Omental fat pad (tissue), 4 donors: Measurements from ENCODE around the gene LGALS7. TPM values are rescaled to one million over a fixed set of nuclear protein-coding genes. Genes with fewer than 3 reads are reported as not detected.
"Not testable (repeated sequence)": the region's sequence is repeated elsewhere in the genome, so short reads cannot be mapped to it uniquely, and the experiment has no call there.

ENCODE experiments used
- ATAC-seq: fragments of 150-250 bp; one replicate; pipeline ENCODE4 v1.9.1; 2016; ENCODE audit warnings: mild to moderate bottlenecking, moderate library complexity; ENCODE audit not compliant: low FRiP score
- DNase-seq: peaks from one replicate; pipeline ENCODE4 v3.0.0-alpha.2; 2019; ENCODE audit warnings: low spot score
- CTCF ChIP-seq, 3 donors: fragments of 450-650 bp; IDR thresholded peaks; one replicate each; pipeline ENCODE4 v1.5.1; 2016 to 2017; ENCODE audit warnings: antibody characterized with exemption in 3 of 3, mild to moderate bottlenecking in 3 of 3, moderate library complexity in 2 of 3
- total RNA-seq, 4 donors: library from RNA; depleted of rRNA; stranded (reverse); fragments of >200 nt; gene quantifications; one replicate each; pipeline ENCODE4 v1.1.0, GENCODE V29; 2016

LGALS7 gene
- total RNA-seq, 4 donors from 2014 or later, result not detected

GRCh38 chr19:38774181-38774950, 1.0 kb upstream of the LGALS7 start:
- DNase-seq (no peak), ATAC-seq (no peak)
- no peak for TF ChIP-seq CTCF (IDR thresholded peaks at IDR 0.05)

- DNase-seq, ATAC-seq: not testable (repeated sequence)
These were observed 1.7 kb downstream of the LGALS7 start for GRCh38 chr19:38771569-38771968.

DNA sequence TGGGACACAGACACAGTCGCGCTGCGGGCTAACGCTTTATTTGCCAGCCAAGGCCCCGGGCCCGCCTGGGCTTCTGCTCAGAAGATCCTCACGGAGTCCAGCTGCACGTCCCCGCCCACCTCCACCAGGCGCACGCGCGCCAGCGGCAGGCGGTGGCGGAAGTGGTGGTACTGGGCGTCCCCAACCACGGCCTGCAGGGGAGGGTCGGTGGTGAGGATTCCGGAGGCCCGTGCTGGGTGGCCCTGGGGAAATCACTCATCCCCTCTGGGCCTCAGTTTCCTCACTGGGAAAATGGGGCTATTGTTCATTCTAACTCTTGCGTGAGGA, 2.4 kb downstream of the LGALS7 start:
- ATAC-seq, result peak; percentile 71
- DNase-seq, result not testable (repeated sequence)

DNA sequence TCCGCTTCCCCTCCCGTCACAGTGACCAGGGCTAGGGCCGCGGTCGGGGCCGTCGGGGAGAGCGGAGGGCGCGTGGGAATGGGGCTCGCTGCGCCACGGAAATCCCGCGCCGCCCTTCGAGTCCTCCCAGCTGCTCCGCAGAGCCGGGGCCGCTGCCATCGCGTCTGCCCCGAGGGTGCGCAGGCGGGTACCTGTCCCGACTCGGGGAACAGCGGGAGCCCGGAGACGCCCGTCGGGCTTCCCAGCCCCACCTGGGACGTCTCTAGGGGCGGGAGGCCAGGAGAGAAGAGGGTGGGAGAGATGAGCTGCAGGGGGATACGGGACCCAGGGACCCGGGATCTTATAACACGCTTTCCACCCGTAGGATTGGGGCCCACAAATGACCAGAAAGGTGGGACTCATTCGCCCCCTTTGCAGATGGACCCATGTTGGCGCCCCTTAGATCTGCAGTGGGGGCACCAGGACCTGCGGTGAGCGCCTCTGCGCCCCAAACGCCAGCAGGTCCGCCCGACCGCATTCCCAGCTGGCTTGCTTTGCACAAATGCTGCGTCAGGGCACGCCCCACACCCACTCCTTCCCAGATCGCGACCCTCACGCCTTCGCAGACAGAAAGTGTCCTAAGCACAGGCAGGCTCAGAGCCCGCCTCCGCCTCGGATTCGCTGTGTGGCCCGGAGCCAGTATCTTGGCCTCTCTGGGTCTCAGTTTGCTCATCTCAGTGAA, 2.9 kb downstream of the LGALS7 start:
- DNase-seq, result not testable (repeated sequence)
- peak; percentile 18 for ATAC-seq

- DNase-seq (peak; percentile 91), ATAC-seq (peak; percentile 73)
- TF ChIP-seq CTCF (IDR thresholded peaks at IDR 0.05), result peak in 2 of 3 donors; percentile 55 to 90
These were observed 3.6 kb downstream of the LGALS7 start for GRCh38 chr19:38769635-38770211.

DNA sequence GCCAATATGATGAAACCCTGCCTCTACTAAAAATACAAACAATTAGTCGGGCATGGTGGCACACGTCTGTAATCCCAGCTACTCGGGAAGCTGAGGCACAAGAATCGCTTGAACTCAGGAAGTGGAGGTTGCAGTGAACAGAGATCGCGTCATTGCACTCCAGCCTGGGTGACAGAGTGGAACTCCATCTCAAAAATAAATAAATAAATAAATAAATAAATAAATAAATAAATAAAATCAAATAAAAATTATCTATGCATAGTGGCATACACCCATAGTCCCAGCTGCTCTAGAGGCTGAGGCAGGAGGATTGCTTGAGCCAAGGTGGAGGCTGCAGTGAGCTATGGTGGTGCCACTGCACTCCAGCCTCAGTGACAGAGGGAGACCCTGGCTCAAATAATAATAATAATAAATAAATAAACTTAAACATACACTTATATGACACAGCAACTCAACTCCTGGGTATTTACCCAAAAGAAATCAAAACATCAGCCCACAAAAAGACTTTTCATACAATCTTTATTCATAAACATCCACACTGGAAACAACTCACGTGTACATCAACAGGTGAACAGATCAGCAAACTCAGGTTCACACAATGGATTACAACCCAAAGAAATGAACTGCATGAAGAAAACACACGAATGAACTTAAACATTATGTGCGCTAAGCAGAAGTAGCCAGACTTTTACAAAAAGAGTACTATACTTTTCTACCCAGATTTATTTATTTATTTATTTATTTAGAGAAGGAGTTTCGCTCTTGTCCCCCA, 6.9 kb downstream of the LGALS7 start:
- TF ChIP-seq CTCF (IDR thresholded peaks at IDR 0.05), result no peak
- ATAC-seq, result no peak
- DNase-seq, result no peak

GRCh38 chr19:38765214-38765613, 8.1 kb downstream of the LGALS7 start:
- no peak for TF ChIP-seq CTCF (IDR thresholded peaks at IDR 0.05)
- no peak for DNase-seq
- no peak for ATAC-seq

GRCh38 chr19:38763795-38764220, 9.5 kb downstream of the LGALS7 start:
- no peak for ATAC-seq
- no peak for DNase-seq
- no peak for TF ChIP-seq CTCF (IDR thresholded peaks at IDR 0.05)

- ATAC-seq, DNase-seq: not testable (repeated sequence)
These were observed 11.4 kb downstream of the LGALS7 start for GRCh38 chr19:38761884-38762389.

- DNase-seq, ATAC-seq: not testable (repeated sequence)
These were observed 12.4 kb downstream of the LGALS7 start for GRCh38 chr19:38760805-38761517.
